ENCODE results near the gene ABHD12B.
"Not testable (repeated sequence)": the region's sequence is repeated elsewhere in the genome, so short reads cannot be mapped to it uniquely, and the experiment has no call there.

ABHD12B gene

GRCh38 chr14:50892255-50892654, 20.4 kb downstream of the ABHD12B start:
- Histone ChIP-seq H3K4me1 (ENCODE audit: control insufficient read depth in 2 of 2, insufficient read depth in 1 of 2, low read depth in 1 of 2, low read length in 2 of 2) (peaks cover 2 to 3% of the 10 kb centered on the region in 2 donors), H3K36me3 (replicated peaks in 1 of 2; ENCODE audit: control insufficient read depth in 2 of 2, insufficient read depth in 2 of 2, low read length in 2 of 2) (no peaks in the 10 kb centered on the region), H3K9me3 (replicated peaks in 1 of 2; ENCODE audit: control insufficient read depth in 2 of 2, insufficient read depth in 1 of 2, low read depth in 1 of 2, low read length in 2 of 2) (no peaks in the 10 kb centered on the region), H4K8ac (ENCODE audit: low read depth, low read length) (no peak overlapping the region), H3K9ac (ENCODE audit: low read depth, low read length, poor library complexity) (no peak overlapping the region), H4K91ac (ENCODE audit: low read depth, low read length, poor library complexity) (no peak overlapping the region), H2AFZ (ENCODE audit: low read length) (no peak overlapping the region), H3K23ac (ENCODE audit: low read depth, low read length, poor library complexity) (no peak overlapping the region), H3K14ac (ENCODE audit: low read length) (no peak overlapping the region), H3K27ac (replicated peaks; ENCODE audit: low read length) (no peak overlapping the region), H3K79me1 (ENCODE audit: low read depth, low read length) (no peaks in the 10 kb centered on the region), H3K27me3 (ENCODE audit: control insufficient read depth in 3 of 3, insufficient read depth in 3 of 3, low read depth in 1 of 3, low read length in 3 of 3) (no peaks in the 10 kb centered on the region), H2BK5ac (ENCODE audit: low read length) (no peak overlapping the region), H3K4ac (ENCODE audit: low read length) (no peak overlapping the region), H3K18ac (ENCODE audit: low read length) (no peak overlapping the region), H2BK15ac (ENCODE audit: low read length) (no peak overlapping the region), H3K4me2 (ENCODE audit: insufficient read depth, low read length, poor library complexity, severe bottlenecking) (no peak overlapping the region), H2AK5ac (ENCODE audit: low read depth, low read length) (no peak overlapping the region), H2BK12ac (ENCODE audit: low read length) (no peak overlapping the region), H2BK120ac (ENCODE audit: low read depth, low read length) (no peak overlapping the region), H3K4me3 (ENCODE audit: low read length in 2 of 2) (no peak overlapping the region)
- no peak for DNase-seq (ENCODE audit: low spot score)
- WGBS, 2 donors (ENCODE audit: extremely low coverage in 2 of 2, insufficient read length in 2 of 2, insufficient replicate concordance in 1 of 2), result no CpG with 5 or more reads among the region's 5 CpGs

GRCh38 chr14:50896421-50896820, 24.6 kb downstream of the ABHD12B start:
- H2AFZ ChIP-seq (ENCODE audit: low read length); H2AK5ac ChIP-seq (ENCODE audit: low read depth, low read length); H2BK120ac ChIP-seq (ENCODE audit: low read depth, low read length); H3K18ac ChIP-seq (ENCODE audit: low read length); H3K27ac ChIP-seq (replicated peaks; ENCODE audit: low read length); H2BK12ac ChIP-seq (ENCODE audit: low read length); H3K36me3 ChIP-seq (replicated peaks in 1 of 2; ENCODE audit: control insufficient read depth in 2 of 2, insufficient read depth in 2 of 2, low read length in 2 of 2); H3K14ac ChIP-seq (ENCODE audit: low read length); H3K4me1 ChIP-seq (ENCODE audit: control insufficient read depth in 2 of 2, insufficient read depth in 1 of 2, low read depth in 1 of 2, low read length in 2 of 2); H4K8ac ChIP-seq (ENCODE audit: low read depth, low read length); H2BK5ac ChIP-seq (ENCODE audit: low read length); H4K91ac ChIP-seq (ENCODE audit: low read depth, low read length, poor library complexity); H3K4me3 ChIP-seq (ENCODE audit: low read length in 2 of 2); H3K4ac ChIP-seq (ENCODE audit: low read length); H3K23ac ChIP-seq (ENCODE audit: low read depth, low read length, poor library complexity); H3K27me3 ChIP-seq (ENCODE audit: control insufficient read depth in 3 of 3, insufficient read depth in 3 of 3, low read depth in 1 of 3, low read length in 3 of 3); H3K79me1 ChIP-seq (ENCODE audit: low read depth, low read length); H3K9me3 ChIP-seq (replicated peaks in 1 of 2; ENCODE audit: control insufficient read depth in 2 of 2, insufficient read depth in 1 of 2, low read depth in 1 of 2, low read length in 2 of 2); DNase-seq (ENCODE audit: low spot score); H2BK15ac ChIP-seq (ENCODE audit: low read length); H3K9ac ChIP-seq (ENCODE audit: low read depth, low read length, poor library complexity); H3K4me2 ChIP-seq (ENCODE audit: insufficient read depth, low read length, poor library complexity, severe bottlenecking): not testable (repeated sequence)
- WGBS, 2 donors (ENCODE audit: extremely low coverage in 2 of 2, insufficient read length in 2 of 2, insufficient replicate concordance in 1 of 2), result no CpG with 5 or more reads among the region's 7 CpGs

- H2AFZ ChIP-seq (ENCODE audit: low read length); H4K8ac ChIP-seq (ENCODE audit: low read depth, low read length); H3K9me3 ChIP-seq (replicated peaks in 1 of 2; ENCODE audit: control insufficient read depth in 2 of 2, insufficient read depth in 1 of 2, low read depth in 1 of 2, low read length in 2 of 2); H3K4me1 ChIP-seq (ENCODE audit: control insufficient read depth in 2 of 2, insufficient read depth in 1 of 2, low read depth in 1 of 2, low read length in 2 of 2); H3K36me3 ChIP-seq (replicated peaks in 1 of 2; ENCODE audit: control insufficient read depth in 2 of 2, insufficient read depth in 2 of 2, low read length in 2 of 2); H2BK5ac ChIP-seq (ENCODE audit: low read length); H2BK120ac ChIP-seq (ENCODE audit: low read depth, low read length); H4K91ac ChIP-seq (ENCODE audit: low read depth, low read length, poor library complexity); H3K4me3 ChIP-seq (ENCODE audit: low read length in 2 of 2); H2AK5ac ChIP-seq (ENCODE audit: low read depth, low read length); H2BK15ac ChIP-seq (ENCODE audit: low read length); H3K23ac ChIP-seq (ENCODE audit: low read depth, low read length, poor library complexity); H3K79me1 ChIP-seq (ENCODE audit: low read depth, low read length); H3K27ac ChIP-seq (replicated peaks; ENCODE audit: low read length); H2BK12ac ChIP-seq (ENCODE audit: low read length); H3K14ac ChIP-seq (ENCODE audit: low read length); H3K9ac ChIP-seq (ENCODE audit: low read depth, low read length, poor library complexity); H3K18ac ChIP-seq (ENCODE audit: low read length); H3K27me3 ChIP-seq (ENCODE audit: control insufficient read depth in 3 of 3, insufficient read depth in 3 of 3, low read depth in 1 of 3, low read length in 3 of 3); H3K4me2 ChIP-seq (ENCODE audit: insufficient read depth, low read length, poor library complexity, severe bottlenecking); H3K4ac ChIP-seq (ENCODE audit: low read length); DNase-seq (ENCODE audit: low spot score): not testable (repeated sequence)
- no CpG with 5 or more reads among the region's 1 CpG for WGBS, 2 donors (ENCODE audit: extremely low coverage in 2 of 2, insufficient read length in 2 of 2, insufficient replicate concordance in 1 of 2)
These were observed 25.2 kb downstream of the ABHD12B start for GRCh38 chr14:50897005-50897404.

- Histone ChIP-seq H2BK12ac (ENCODE audit: low read length) (no peak overlapping the region), H3K4me3 (ENCODE audit: low read length in 2 of 2) (no peak overlapping the region), H3K14ac (ENCODE audit: low read length) (no peak overlapping the region), H2BK120ac (ENCODE audit: low read depth, low read length) (no peak overlapping the region), H4K8ac (ENCODE audit: low read depth, low read length) (no peak overlapping the region), H3K9me3 (replicated peaks in 1 of 2; ENCODE audit: control insufficient read depth in 2 of 2, insufficient read depth in 1 of 2, low read depth in 1 of 2, low read length in 2 of 2) (no peaks in the 10 kb centered on the region), H2AK5ac (ENCODE audit: low read depth, low read length) (no peak overlapping the region), H3K36me3 (replicated peaks in 1 of 2; ENCODE audit: control insufficient read depth in 2 of 2, insufficient read depth in 2 of 2, low read length in 2 of 2) (no peaks in the 10 kb centered on the region), H2BK5ac (ENCODE audit: low read length) (no peak overlapping the region), H3K4me1 (ENCODE audit: control insufficient read depth in 2 of 2, insufficient read depth in 1 of 2, low read depth in 1 of 2, low read length in 2 of 2) (peaks cover 0 to 1% of the 10 kb centered on the region in 2 donors), H3K4me2 (ENCODE audit: insufficient read depth, low read length, poor library complexity, severe bottlenecking) (no peak overlapping the region), H3K4ac (ENCODE audit: low read length) (no peak overlapping the region), H3K27me3 (ENCODE audit: control insufficient read depth in 3 of 3, insufficient read depth in 3 of 3, low read depth in 1 of 3, low read length in 3 of 3) (no peaks in the 10 kb centered on the region), H3K79me1 (ENCODE audit: low read depth, low read length) (no peaks in the 10 kb centered on the region), H3K23ac (ENCODE audit: low read depth, low read length, poor library complexity) (no peak overlapping the region), H3K18ac (ENCODE audit: low read length) (no peak overlapping the region), H2AFZ (ENCODE audit: low read length) (no peak overlapping the region), H3K9ac (ENCODE audit: low read depth, low read length, poor library complexity) (no peak overlapping the region), H2BK15ac (ENCODE audit: low read length) (no peak overlapping the region), H4K91ac (ENCODE audit: low read depth, low read length, poor library complexity) (no peak overlapping the region), H3K27ac (replicated peaks; ENCODE audit: low read length) (no peak overlapping the region)
- WGBS, 2 donors (ENCODE audit: extremely low coverage in 2 of 2, insufficient read length in 2 of 2, insufficient replicate concordance in 1 of 2), result no CpG with 5 or more reads among the region's 6 CpGs
- DNase-seq (ENCODE audit: low spot score), result no peak
These were observed 25.9 kb downstream of the ABHD12B start for GRCh38 chr14:50897658-50898175.

Measured in neuronal stem cell (in vitro differentiated cells).